Measurements from ENCODE around the gene SYT17. TPM values are rescaled to one million over a fixed set of nuclear protein-coding genes. Genes with fewer than 3 reads are reported as not detected.

SYT17 gene
- total RNA-seq, 3 donors from 2014 or later, result 1.9 to 11.9 (median 5.2) TPM

DNA sequence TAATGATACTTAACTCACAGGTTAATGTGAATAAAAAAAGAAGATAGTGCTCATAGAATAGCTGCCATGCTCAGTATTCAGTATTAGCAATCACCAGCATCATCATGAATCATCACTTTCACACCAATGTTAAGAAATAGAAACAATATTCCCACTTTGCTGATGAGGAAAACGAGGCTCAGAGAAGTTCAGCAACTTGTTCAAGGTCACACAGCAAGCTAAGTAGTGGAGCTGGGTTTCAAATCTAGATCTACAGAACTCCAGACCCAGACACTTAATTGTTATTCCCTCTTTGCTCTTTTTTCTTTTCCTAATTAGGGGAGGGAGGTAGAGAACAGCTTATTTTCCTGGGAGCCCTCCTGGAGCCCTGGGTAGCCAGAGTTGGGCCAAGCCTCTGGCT lies 140.4 kb downstream of the SYT17 start:
- no peak overlapping the region for H3K27ac ChIP-seq
- no peaks in the 10 kb centered on the region for H3K36me3 ChIP-seq
- no peaks in the 10 kb centered on the region for H3K27me3 ChIP-seq
- no peak for DNase-seq (ENCODE audit: low spot score in 2 of 2)
- intact Hi-C loops (cut with DNase I; ENCODE audit: low total_unique reads), result no loop called here
- H3K4me3 ChIP-seq, result no peak overlapping the region
- H3K9me3 ChIP-seq, result no peaks in the 10 kb centered on the region
- no peaks in the 10 kb centered on the region for H3K4me1 ChIP-seq
- no peak for TF ChIP-seq POLR2A (IDR thresholded peaks at IDR 0.05)

GRCh38 chr16:19309178-19309577 lies 141.1 kb downstream of the SYT17 start:
- intact Hi-C loops (cut with DNase I; ENCODE audit: low total_unique reads), result no loop called here
- Histone ChIP-seq H3K9me3 (no peaks in the 10 kb centered on the region), H3K27me3 (no peaks in the 10 kb centered on the region), H3K27ac (no peak overlapping the region), H3K36me3 (no peaks in the 10 kb centered on the region), H3K4me1 (no peaks in the 10 kb centered on the region), H3K4me3 (no peak overlapping the region)
- no peak for DNase-seq (ENCODE audit: low spot score in 2 of 2)
- TF ChIP-seq POLR2A (IDR thresholded peaks at IDR 0.05) (no peak), POLR2AphosphoS5 (IDR thresholded peaks at IDR 0.05) (no peak)
- TF ChIP-seq, protein P1, sequence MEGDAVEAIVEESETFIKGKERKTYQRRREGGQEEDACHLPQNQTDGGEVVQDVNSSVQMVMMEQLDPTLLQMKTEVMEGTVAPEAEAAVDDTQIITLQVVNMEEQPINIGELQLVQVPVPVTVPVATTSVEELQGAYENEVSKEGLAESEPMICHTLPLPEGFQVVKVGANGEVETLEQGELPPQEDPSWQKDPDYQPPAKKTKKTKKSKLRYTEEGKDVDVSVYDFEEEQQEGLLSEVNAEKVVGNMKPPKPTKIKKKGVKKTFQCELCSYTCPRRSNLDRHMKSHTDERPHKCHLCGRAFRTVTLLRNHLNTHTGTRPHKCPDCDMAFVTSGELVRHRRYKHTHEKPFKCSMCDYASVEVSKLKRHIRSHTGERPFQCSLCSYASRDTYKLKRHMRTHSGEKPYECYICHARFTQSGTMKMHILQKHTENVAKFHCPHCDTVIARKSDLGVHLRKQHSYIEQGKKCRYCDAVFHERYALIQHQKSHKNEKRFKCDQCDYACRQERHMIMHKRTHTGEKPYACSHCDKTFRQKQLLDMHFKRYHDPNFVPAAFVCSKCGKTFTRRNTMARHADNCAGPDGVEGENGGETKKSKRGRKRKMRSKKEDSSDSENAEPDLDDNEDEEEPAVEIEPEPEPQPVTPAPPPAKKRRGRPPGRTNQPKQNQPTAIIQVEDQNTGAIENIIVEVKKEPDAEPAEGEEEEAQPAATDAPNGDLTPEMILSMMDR (IDR thresholded peaks at IDR 0.05), result no peak

GRCh38 chr16:19314718-19315425 lies 146.8 kb downstream of the SYT17 start:
- no peak overlapping the region for H3K27ac ChIP-seq
- H3K4me3 ChIP-seq, result no peak overlapping the region
- TF ChIP-seq POLR2A (IDR thresholded peaks at IDR 0.05) (no peak), POLR2AphosphoS5 (IDR thresholded peaks at IDR 0.05) (no peak)
- TF ChIP-seq, protein P1 (IDR thresholded peaks at IDR 0.05), result no peak
- no peaks in the 10 kb centered on the region for H3K9me3 ChIP-seq
- no peaks in the 10 kb centered on the region for H3K4me1 ChIP-seq
- no peaks in the 10 kb centered on the region for H3K36me3 ChIP-seq
- intact Hi-C loops (cut with DNase I; ENCODE audit: low total_unique reads), result no loop called here
- no peaks in the 10 kb centered on the region for H3K27me3 ChIP-seq
- no peak for DNase-seq (ENCODE audit: low spot score in 2 of 2)

DNA sequence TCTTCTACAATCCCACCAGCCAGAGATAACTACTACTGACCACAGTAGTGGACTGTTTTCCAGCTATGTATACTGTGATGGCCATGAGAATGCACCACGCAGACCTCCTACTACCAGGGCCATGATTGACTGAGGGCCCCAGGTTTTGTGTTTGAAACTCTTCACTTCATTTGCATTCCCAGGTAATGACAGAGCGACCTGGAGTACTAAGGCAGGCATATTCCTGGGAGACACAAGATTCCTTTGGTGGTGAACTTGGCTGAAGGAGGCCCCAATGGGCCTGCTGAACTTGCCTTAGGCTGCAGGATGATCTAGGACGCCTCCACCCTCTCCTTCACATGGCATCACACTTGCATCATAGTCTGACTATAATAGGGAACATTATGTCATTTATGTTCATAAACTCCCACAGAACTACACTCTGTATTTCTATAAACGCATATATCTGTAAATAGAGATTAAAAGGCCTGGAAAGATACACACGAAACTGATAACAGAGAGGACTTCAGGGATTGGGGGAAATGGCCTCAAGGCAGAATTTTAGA lies 147.9 kb downstream of the SYT17 start:
- H3K9me3 ChIP-seq, result no peaks in the 10 kb centered on the region
- no peak for DNase-seq (ENCODE audit: low spot score in 2 of 2)
- no peak overlapping the region for H3K27ac ChIP-seq
- no peaks in the 10 kb centered on the region for H3K36me3 ChIP-seq
- H3K4me3 ChIP-seq, result no peak overlapping the region
- no peaks in the 10 kb centered on the region for H3K27me3 ChIP-seq
- no peaks in the 10 kb centered on the region for H3K4me1 ChIP-seq
- TF ChIP-seq POLR2AphosphoS5 (IDR thresholded peaks at IDR 0.05), result no peak
- TF ChIP-seq POLR2A (IDR thresholded peaks at IDR 0.05), result no peak
- TF ChIP-seq, protein P1 (IDR thresholded peaks at IDR 0.05), result no peak
- intact Hi-C loops (cut with DNase I; ENCODE audit: low total_unique reads), result no loop called here

DNA sequence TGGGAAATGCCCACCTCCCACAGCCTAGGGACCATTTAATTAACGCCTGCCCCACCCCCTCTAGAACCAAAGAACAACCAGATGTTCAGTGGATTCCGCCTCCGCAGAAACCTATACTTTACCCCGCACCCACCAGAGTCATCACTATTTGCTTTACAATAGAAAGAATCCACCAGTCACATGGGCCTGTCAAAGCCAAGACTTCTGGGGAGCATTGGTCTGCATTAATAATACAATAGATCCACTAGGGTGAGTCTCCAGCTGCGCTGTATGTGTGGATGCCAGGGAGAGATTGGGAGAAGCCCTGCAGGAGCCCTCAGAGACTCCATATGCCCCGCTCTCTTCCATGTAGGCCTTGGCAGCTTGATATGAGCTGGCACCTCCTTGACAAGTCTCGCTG lies 148.8 kb downstream of the SYT17 start:
- intact Hi-C loops (cut with DNase I; ENCODE audit: low total_unique reads), result no loop called here
- no peaks in the 10 kb centered on the region for H3K9me3 ChIP-seq
- no peaks in the 10 kb centered on the region for H3K4me1 ChIP-seq
- H3K4me3 ChIP-seq, result no peak overlapping the region
- H3K27me3 ChIP-seq, result no peaks in the 10 kb centered on the region
- no peak for DNase-seq (ENCODE audit: low spot score in 2 of 2)
- no peaks in the 10 kb centered on the region for H3K36me3 ChIP-seq
- TF ChIP-seq, protein P1 (IDR thresholded peaks at IDR 0.05), result no peak
- TF ChIP-seq POLR2A (IDR thresholded peaks at IDR 0.05), result no peak
- H3K27ac ChIP-seq, result no peak overlapping the region

Other genes starting within 250 kb of the SYT17 start
- 100 to 1,000 TPM; 107 to 132 (median 110) TPM for gene SMG1, start 241.8 kb upstream of the SYT17 start, total RNA-seq
- 1 to 10 TPM in 1 of 3 donors, under 1 TPM in 2; 0.64 to 1.3 (median 0.73) TPM for gene TMC7, start 184.3 kb upstream of the SYT17 start, total RNA-seq
- gene COQ7, start 100.6 kb upstream of the SYT17 start, total RNA-seq, result 10 to 100 TPM; 13.8 to 20.2 (median 16.4) TPM
- gene ITPRIPL2, start 54.3 kb upstream of the SYT17 start, total RNA-seq, result 10 to 100 TPM; 36.1 to 66.6 (median 40.3) TPM
- under 1 TPM in 1 of 3 donors, not detected in 2; 0.29 TPM for gene CLEC19A, start 117.5 kb downstream of the SYT17 start, total RNA-seq
- gene TMC5, start 249.6 kb downstream of the SYT17 start, total RNA-seq, result 10 to 100 TPM in 2 of 3 donors, under 1 TPM in 1; under 0.01 to 40.3 (median 28.8) TPM